KMS-11 (cell line): ENCODE results near the gene GDF7.

Experiments used
- H2AFZ ChIP-seq: fragments of 200-600 bp; sonication (generic); 2 replicates; pipeline ENCODE4 v1.6.1; 2016; ENCODE audit warnings: antibody characterized with exemption, mixed run types, low read depth
- H3K27ac ChIP-seq: fragments of 200-600 bp; sonication (generic); 2 replicates; pipeline ENCODE4 v1.6.1; 2016; ENCODE audit warnings: mild to moderate bottlenecking, mixed run types
- H3K27me3 ChIP-seq: fragments of 200-600 bp; sonication (generic); 2 replicates; pipeline ENCODE4 v1.6.1; 2017; ENCODE audit warnings: mild to moderate bottlenecking, low read depth, mixed run types, moderate library complexity; ENCODE audit not compliant: insufficient read depth
- H3K36me3 ChIP-seq: fragments of 200-600 bp; sonication (generic); 2 replicates; pipeline ENCODE4 v1.6.1; 2017; ENCODE audit warnings: mild to moderate bottlenecking, mixed run types; ENCODE audit not compliant: insufficient read depth
- H3K4me1 ChIP-seq: fragments of 200-600 bp; sonication (generic); 2 replicates; pipeline ENCODE4 v1.6.1; 2016; ENCODE audit warnings: mild to moderate bottlenecking, low read depth, mixed run types; ENCODE audit not compliant: poor library complexity, severe bottlenecking
- H3K4me2 ChIP-seq: fragments of 200-600 bp; sonication (generic); 2 replicates; pipeline ENCODE4 v1.7.0; 2016; ENCODE audit warnings: mild to moderate bottlenecking, mixed run types
- H3K4me3 ChIP-seq: fragments of 200-600 bp; sonication (generic); IDR thresholded peaks from 2 replicates; pipeline ENCODE4 v1.6.1; 2017; ENCODE audit warnings: low read depth, low read length, mixed read lengths; ENCODE audit not compliant: insufficient read depth
- H3K79me2 ChIP-seq: fragments of 200-600 bp; sonication (generic); 2 replicates; pipeline ENCODE4 v1.6.1; 2016; ENCODE audit warnings: low read depth, mixed run types; ENCODE audit not compliant: insufficient read depth
- H3K9ac ChIP-seq: fragments of 200-600 bp; sonication (generic); 2 replicates; pipeline ENCODE4 v1.6.1; 2016; ENCODE audit warnings: mild to moderate bottlenecking, mixed run types
- H4K20me1 ChIP-seq: fragments of 200-600 bp; sonication (generic); 2 replicates; pipeline ENCODE4 v1.6.1; 2016; ENCODE audit warnings: mild to moderate bottlenecking, mixed run types; ENCODE audit not compliant: insufficient read depth
- TF ChIP-seq, protein P1 (sequence below): fragments of 200-600 bp; sonication (generic); conservative IDR thresholded peaks from 2 replicates; pipeline ENCODE4 v1.6.1; 2017; ENCODE audit warnings: low read depth, mild to moderate bottlenecking, antibody characterized with exemption, low read length, moderate library complexity, mixed read lengths

GDF7 gene

DNA sequence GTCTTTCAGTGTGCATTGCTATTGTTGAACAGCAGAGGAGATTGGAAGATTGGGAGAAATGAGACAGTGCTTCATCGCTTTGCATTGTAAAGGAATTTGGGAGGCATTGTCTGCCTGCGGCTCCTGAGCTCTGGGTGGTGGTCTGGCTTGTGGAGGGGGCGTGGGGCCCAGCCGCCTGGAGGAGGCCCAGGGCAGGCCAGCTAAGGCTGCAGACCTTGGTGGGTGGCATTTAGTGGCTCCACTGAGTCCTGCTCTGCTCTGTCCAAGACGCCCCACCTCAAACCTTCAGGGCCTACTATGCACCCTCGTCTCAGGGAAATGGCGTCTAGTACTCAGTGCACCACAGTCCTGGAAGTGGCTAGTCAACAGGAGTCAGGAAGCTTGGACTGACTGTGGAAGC lies 10.4 kb upstream of the GDF7 start:
- H3K4me3 ChIP-seq, result no peak overlapping the region
- peaks cover 4% of the 10 kb centered on the region for H3K4me1 ChIP-seq
- no peaks in the 10 kb centered on the region for H3K36me3 ChIP-seq
- no peaks in the 10 kb centered on the region for H3K27me3 ChIP-seq
- H3K9ac ChIP-seq, result no peak overlapping the region
- no peak overlapping the region for H3K4me2 ChIP-seq
- no peak overlapping the region for H3K27ac ChIP-seq
- TF ChIP-seq, protein P1, sequence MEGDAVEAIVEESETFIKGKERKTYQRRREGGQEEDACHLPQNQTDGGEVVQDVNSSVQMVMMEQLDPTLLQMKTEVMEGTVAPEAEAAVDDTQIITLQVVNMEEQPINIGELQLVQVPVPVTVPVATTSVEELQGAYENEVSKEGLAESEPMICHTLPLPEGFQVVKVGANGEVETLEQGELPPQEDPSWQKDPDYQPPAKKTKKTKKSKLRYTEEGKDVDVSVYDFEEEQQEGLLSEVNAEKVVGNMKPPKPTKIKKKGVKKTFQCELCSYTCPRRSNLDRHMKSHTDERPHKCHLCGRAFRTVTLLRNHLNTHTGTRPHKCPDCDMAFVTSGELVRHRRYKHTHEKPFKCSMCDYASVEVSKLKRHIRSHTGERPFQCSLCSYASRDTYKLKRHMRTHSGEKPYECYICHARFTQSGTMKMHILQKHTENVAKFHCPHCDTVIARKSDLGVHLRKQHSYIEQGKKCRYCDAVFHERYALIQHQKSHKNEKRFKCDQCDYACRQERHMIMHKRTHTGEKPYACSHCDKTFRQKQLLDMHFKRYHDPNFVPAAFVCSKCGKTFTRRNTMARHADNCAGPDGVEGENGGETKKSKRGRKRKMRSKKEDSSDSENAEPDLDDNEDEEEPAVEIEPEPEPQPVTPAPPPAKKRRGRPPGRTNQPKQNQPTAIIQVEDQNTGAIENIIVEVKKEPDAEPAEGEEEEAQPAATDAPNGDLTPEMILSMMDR, result no peak
- no peaks in the 10 kb centered on the region for H4K20me1 ChIP-seq
- no peaks in the 10 kb centered on the region for H3K79me2 ChIP-seq
- H2AFZ ChIP-seq, result no peak overlapping the region

DNA sequence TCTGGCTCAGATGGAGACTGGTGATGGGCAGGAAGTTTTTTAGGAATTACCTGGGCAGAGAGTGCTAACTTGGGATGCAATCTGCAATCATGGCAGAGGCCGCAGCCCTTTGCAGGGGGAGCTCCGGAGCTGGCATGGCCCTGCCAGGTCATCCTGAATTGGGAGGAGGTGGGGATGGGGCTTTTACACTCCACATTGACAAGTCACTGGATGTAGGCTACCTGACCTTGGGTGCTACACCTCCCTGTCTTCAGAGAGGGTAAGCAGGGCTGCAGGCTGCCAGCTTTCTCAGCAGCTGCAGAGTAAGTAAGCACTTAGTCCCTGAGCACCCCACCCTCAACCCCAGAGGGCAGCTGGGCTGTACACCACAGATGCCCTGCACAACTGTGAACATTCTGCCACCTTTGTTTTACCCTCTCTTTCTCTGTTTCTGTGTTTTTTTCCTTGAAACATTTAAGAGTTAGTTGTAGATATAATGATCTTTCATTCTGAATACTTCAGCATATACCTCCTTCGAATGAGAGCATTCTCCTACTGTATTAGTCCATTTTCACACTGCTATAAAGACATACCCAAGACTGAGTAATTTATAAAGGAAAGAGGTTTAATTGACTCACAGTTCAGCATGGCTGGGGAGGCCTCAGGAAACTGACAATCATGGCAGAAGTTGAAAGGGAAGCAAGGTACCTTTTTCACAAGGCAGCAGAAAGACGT lies 9.3 kb upstream of the GDF7 start:
- Histone ChIP-seq H3K27ac (no peak overlapping the region), H3K79me2 (no peaks in the 10 kb centered on the region), H3K9ac (no peak overlapping the region), H4K20me1 (no peaks in the 10 kb centered on the region), H3K4me3 (no peak overlapping the region), H3K27me3 (no peaks in the 10 kb centered on the region), H3K4me1 (no peaks in the 10 kb centered on the region), H2AFZ (no peak overlapping the region), H3K4me2 (no peak overlapping the region), H3K36me3 (no peaks in the 10 kb centered on the region)
- TF ChIP-seq, protein P1, result no peak

DNA sequence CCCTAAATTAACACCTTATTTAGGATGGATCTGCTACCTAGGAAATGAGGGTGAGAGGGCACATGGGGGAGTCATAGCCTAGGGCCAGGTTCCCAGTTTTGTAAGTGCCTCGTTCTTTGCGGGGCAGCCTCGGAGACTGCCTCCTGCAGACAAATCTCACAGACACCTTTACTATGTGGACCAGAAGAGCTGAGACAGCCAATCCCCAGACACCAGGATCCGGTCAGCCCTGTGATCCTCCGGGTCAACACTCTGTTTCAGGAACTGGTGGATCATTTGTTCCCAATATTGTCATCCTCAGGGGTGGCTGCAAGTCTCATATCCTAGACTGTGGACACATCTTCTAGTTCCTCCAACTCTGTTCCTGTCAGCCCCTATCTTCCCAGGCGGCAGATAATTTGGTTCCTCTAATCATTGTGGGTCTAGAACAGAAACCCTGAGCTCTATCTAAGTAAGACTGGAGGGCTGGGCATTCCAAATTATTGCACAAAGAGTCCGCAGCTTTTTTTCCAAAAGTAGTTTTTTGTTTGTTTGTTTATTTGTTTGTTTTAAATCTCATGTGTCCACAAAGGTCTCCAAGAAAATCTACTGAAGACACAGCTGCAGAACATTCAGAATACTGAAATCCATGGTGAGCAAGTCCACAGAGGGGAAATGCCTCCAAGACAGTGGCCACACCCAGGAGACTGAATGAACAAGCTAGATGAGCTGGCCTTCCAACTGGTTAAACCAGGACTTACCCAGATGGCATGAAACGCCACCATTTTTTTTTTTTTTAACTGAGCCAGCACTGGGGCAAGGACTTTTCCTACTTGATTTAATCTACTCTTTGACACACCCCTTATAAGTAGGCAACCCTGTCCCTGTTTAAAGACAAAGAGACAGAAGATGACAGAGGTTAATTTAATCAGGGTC lies 6.2 kb upstream of the GDF7 start:
- Histone ChIP-seq H3K27ac (no peak overlapping the region), H3K9ac (no peak overlapping the region), H3K4me3 (no peak overlapping the region), H3K4me1 (no peaks in the 10 kb centered on the region), H4K20me1 (no peaks in the 10 kb centered on the region), H3K36me3 (no peaks in the 10 kb centered on the region), H3K27me3 (no peaks in the 10 kb centered on the region), H3K79me2 (no peaks in the 10 kb centered on the region), H2AFZ (no peak overlapping the region), H3K4me2 (no peak overlapping the region)
- TF ChIP-seq, protein P1, result no peak

DNA sequence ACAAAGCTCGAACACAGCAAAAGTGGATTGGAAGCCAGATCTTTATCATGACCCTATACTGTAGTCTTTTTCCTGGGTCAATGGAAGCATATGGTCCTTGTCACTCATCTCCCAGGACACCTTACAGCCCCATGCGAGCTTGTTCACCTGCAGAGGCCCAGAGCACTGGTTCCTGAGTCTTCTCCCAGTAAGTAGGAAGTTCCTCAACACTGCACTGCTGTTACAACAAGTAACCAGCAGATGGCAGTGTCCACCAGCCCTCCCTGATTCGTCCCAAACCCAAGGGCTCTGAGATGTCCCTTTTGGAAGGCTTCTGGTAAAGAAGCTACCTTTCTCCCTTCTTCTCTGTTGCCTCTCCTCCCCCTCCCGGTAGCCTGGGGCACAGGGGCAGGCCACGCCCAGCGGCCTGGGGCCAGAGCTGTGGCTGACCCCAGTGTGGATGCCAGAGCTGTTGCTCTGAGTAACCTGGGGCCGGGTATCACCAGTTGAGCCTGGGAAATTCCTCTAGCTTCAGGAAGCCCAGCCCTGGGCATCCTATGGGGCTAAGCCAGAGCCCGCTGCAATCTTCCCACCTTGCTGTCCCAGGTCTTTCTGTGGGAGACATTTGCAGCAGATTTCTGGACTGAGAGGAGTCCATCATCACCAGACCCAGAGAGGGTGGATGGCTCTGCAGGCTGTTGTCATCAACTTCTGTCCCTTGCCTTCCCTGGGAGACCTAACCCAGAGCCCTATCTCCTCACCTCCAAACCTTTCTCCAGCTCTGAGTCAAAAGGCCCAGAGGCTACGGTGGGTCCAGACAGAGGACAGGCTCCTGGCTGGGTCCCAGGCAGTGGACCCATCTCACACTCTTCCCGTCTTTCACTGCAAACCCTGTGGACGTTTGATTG lies 5.3 kb upstream of the GDF7 start:
- no peak overlapping the region for H3K9ac ChIP-seq
- H3K4me3 ChIP-seq, result no peak overlapping the region
- H3K79me2 ChIP-seq, result no peaks in the 10 kb centered on the region
- 0 out of 2 replicates have a peak overlapping the region, but pooled peaks have one; percentile 27 for H2AFZ ChIP-seq
- H4K20me1 ChIP-seq, result no peaks in the 10 kb centered on the region
- TF ChIP-seq, protein P1, result peak; percentile 94
- H3K36me3 ChIP-seq, result no peaks in the 10 kb centered on the region
- no peaks in the 10 kb centered on the region for H3K4me1 ChIP-seq
- H3K27me3 ChIP-seq, result no peaks in the 10 kb centered on the region
- H3K4me2 ChIP-seq, result no peak overlapping the region
- no peak overlapping the region for H3K27ac ChIP-seq
